Measurements from ENCODE around the gene STUM.

The STUM gene

DNA sequence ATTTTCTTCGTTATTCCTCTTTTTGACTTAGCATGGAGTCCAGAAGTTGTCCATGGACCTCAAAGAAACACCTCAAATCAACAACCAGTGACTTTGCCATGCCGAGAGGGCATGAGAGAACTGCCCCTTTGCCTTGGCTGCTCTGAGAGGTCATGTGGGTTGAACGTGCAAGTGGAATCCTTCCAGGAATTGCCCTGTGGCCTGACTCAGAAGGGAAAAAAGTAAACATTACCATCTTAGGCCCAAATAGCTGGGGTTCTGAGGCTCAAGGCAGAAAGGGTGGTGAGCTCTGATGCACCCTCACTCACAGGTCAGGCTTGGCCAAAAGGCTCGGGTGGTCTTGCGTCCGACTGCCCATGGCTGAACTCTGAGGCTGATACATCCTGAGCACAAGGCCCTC lies 15.1 kb downstream of the STUM start:
- FAIRE-seq, result no peak

DNA sequence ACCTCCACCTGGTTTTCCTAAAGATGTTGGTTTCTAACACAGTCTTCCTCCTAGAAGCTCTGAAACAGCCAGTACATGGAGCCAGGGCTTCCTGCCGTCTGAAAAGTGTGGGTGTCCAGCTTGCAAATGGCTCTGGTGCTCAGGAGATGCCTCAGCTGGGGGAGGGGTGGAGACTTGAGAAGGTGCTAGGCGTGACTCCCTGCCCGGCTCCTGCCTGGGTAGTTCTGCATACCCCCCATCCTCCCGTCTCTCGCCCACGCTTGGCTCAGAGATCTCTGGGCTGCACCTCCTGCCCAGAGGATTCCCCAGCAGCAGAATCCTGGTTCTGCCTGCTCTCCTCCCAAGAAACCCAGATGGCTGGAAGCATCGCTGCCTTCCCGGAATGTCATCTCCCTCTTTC lies 16.9 kb downstream of the STUM start:
- FAIRE-seq, result no peak

GRCh38 chr1:226566234-226566633 lies 17.7 kb downstream of the STUM start:
- FAIRE-seq, result no peak

GRCh38 chr1:226566760-226567159 lies 18.2 kb downstream of the STUM start:
- FAIRE-seq, result no peak

DNA sequence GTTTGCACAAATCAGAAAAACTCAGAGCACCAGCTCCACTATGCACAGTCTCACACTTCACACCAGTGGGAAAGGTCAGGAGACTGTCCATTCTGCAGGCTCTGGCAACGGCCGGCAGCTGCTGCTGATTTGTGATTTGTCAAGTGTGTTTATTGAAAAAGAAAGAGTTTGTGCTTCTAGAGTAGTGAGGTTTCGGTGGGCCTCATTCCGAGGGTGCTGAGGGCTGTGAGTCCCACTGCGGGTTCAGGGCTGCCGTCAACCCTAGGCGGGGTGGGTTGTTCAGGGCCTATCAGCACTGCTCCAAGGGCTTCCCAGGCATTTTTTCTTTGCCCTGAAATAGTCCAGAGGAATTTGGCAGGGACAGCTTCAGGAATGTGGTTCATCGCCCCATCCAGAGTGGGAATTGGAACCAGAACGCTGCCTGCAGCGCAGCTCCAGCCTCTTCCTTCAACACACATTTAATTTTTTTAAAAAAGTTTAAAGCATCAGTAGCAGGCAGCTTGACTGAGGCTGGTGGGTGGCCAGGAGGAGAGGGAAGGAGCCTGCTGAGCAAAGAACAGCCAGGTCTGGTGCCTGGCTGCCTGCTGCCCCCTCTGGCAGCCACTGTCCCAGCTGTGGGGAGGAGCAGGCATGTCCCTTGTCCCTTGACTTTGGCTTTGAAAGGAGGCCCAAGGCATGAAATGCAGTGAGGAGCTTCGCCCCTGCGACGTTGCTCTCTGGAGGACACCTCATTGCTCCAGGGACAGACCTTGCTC lies 19.7 kb downstream of the STUM start:
- FAIRE-seq, result no peak

DNA sequence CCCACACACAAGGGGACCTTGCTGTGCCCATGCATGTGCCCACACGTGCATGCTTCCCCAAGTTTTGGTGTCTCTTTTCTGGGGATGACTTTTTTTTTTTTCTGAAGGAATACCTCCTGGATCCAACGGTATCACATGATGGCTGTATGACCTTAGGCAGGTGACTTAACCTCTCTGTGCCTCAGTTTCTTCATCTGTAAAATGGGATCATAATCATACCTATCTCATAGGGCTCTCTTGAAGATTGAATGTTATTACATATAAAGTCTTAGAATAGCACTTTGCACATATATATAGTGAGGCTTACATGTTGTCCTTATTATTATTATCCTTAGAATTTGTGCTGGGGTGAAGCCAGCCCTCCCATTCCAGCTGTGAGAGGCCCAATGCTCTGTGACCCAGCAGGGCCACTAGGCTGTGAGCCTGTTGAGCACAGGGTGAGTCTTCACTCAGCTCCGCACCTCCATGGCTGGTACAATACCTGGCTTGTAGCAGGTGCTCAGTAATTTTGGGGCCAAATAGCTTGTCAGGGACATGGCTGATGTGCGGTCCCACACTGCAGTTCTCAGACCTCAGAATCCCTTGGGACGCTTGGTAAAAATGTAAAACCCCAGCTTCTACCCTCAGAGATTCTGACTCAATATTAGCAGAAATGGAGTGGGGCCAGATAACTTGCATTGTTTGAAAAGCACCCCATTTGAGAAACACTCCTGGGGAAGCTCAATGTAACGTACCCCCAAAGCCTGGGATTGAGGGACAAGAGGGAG lies 20.6 kb downstream of the STUM start:
- no peak for FAIRE-seq

DNA sequence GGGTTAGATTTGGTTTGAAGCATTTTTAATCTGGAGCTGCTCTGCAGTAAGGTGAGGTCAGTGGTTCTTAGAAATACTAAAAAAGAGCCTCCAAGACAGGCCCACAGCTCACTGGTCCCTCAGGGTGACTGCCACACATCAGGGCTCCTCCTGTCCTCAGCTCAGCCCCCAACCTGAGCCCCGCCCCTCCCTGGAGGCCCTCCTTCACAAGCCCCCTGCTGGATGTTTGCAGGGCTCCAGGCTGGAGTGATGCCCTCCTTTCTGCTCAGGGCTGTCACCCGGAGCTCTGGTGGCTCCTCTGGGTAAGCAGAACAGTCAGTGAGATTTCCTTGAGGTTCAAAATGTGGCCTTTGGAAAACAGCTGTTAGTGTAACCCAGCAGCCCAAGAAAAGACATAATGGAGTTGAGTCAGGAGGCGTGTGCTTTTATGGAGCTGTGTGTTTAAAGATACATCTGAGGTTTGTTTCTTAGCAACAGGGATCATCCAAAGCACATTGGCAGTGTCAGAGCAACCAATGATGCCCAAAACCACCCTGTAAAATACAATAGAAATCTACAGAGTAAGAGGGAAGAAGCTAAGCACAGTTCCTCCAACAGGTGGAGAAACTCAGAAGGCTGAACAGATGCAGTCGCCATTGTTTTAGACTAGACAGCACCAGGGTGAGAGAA lies 21.4 kb downstream of the STUM start:
- no peak for FAIRE-seq

DNA sequence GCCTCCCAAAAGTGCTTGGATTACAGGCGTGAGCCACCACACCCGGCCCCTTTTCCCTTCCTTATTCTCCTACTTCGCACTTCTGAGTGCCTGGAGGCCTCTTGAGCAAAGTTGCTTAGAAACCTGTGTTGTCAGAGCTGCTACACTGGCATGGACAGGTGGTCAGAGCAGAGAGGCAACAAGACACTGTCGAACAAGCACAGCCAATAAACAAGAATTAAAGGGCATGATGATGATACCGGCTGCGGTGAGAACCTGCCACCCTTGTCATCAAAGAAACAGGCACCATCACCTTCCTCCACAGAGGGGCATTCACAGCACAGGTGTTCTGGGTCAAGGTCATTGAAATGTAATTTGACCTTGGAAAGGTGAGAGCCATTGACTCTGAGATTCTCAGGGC lies 23.3 kb downstream of the STUM start:
- FAIRE-seq, result no peak

- FAIRE-seq, result no peak
Measured at GRCh38 chr1:226572325-226572726, 23.8 kb downstream of the STUM start.

- no peak for FAIRE-seq
Measured at GRCh38 chr1:226574044-226574443, 25.5 kb downstream of the STUM start.

DNA sequence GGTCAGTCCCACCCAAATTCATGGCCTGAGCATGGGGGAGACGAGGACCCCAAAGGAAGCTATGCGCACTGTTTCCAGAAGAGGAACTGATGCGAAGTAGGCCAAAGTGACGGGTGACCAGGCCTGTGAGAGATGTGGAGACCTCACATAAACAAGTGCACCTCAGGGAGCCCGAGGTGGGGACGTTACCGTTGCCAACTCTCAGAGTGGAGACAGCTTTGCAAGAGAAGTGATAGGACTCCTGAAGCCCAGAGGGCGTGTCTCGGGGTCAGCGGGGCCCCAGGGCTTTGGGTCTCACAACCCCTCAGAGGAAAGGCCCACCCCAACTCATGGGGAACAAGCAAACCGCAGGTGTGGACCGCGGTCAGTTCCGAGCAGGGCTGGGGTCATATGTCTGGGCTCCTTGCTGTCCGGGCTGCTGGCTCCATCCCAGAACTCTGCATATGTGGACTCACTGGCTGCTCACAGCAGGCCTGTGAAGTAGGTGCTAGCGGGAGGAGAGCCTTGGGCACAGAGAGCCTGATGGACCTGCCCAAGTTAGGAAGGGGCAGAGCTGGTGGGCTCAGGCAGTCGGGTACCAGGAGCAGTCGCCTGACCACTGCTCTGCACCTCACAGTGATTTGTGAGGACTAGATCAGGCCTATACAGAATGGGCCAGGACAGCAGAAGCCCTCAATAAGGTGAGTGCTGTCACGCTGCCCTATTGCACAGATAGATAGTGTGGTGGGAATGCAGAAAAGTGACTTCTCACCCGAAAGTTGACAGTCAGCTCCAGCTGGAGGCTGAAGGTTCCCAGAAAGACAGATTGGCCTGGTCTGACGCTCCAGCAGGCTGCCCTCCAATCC lies 26.2 kb downstream of the STUM start:
- no peak for FAIRE-seq

DNA sequence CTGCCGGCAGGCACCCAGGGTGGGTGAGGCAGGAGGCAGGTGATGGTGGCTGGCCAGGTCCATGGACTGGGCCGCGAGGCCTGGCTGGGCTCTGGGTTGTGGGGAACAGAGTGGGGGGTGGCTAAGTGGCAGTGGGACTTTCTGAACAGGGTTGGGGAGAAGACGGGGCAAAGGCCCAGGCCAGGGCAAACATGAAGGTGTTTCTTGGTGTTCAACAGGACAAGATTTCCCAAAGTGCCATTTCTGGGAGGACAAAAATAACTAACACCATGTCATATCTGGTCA lies 26.8 kb downstream of the STUM start:
- FAIRE-seq, result no peak

GRCh38 chr1:226575739-226576378 lies 27.3 kb downstream of the STUM start:
- FAIRE-seq, result no peak

DNA sequence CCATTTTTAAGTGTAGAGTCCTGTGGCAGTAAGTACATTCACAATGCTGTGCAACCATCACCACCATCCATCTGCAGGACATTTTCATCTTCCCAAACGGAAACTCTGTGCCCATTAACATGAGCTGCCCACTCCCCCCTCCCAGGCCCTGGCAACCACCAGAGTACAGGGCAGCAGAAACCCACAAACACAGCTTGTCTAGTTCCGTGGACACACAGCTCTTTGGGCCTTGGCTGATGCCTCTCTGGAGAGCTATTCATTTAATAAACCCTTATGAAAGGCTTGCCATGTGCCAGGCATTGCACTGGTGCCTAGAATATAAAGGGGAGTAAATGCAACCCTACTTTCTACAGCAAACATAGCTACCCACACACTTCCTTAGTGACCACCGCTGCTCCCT lies 28.0 kb downstream of the STUM start:
- FAIRE-seq, result no peak

- FAIRE-seq, result no peak
Measured at GRCh38 chr1:226577401-226578180, 29.0 kb downstream of the STUM start.

- FAIRE-seq, result no peak
Measured at GRCh38 chr1:226578946-226579578, 30.5 kb downstream of the STUM start.

DNA sequence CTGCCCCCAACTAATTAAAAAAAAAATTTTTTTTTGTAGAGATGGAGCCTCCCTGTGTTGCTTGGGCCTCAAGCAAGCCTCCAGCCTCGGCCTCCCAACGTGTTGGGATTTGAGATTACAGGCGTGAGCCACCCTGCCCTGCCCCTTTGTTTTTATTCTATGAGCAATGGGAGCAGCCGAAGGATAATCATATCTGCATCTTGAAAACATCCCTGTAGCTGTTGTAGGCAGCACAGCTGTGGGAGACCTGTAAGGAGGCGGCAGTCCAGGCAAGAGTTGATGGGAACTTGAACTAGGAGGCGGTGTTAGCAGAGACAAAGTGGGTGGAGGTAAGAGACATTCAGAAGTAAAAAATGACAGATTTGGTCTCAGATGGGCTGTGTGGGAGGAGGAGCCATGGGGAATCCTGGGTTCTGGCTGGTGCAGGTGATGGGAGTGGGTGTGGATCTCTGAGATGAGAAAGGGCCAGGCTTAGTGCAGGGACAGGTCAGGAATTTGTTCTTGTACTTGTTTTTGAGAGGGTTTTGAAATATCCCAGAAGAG lies 31.3 kb downstream of the STUM start:
- no peak for FAIRE-seq

GRCh38 chr1:226580625-226581270 lies 32.2 kb downstream of the STUM start:
- FAIRE-seq, result no peak

- no peak for FAIRE-seq
Measured at GRCh38 chr1:226581650-226582330, 33.2 kb downstream of the STUM start.

DNA sequence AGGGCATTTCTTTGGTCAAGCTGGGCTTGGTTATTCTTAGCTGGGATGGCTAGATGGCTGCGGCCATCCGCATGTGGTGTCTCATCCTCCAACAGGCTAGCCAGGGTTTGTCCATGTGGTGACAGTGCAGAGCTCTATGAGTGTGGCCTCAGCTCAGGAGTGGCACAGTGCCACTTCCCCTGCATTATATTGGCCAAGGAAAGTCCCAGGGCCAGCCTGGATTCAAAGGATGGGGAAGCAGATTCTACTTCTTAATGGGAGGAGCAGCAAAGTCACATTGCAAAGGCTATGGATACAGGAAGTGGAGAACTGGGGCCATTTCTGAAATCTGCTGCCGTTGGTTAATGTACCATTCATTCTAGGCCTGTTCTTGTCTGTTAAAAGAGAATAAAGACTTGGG lies 34.4 kb downstream of the STUM start:
- no peak for FAIRE-seq

Data from G401.6 (cell line).